GM08714 (cell line): ENCODE results near the gene VSIG10L2.

Experiments
- H3K4me3 ChIP-seq: fragments of 200-500 bp; sonication (Bioruptor generic); 2 replicates; pipeline ENCODE4 v1.5.1; 2014; ENCODE audit warnings: mild to moderate bottlenecking, low read length, inconsistent platforms
- ZNF274 ChIP-seq: IDR thresholded peaks from 2 replicates; pipeline ENCODE4 v1.6.1; 2012; ENCODE audit warnings: mild to moderate bottlenecking, low read depth, low read length

Gene VSIG10L2

GRCh38 chr11:125948278-125949051 lies 2.6 kb downstream of the VSIG10L2 start:
- no peak for TF ChIP-seq ZNF274

GRCh38 chr11:125949271-125950177 lies 3.7 kb downstream of the VSIG10L2 start:
- H3K4me3 ChIP-seq, result no peak overlapping the region
- no peak for TF ChIP-seq ZNF274

More at GRCh38 chr11:125948278-125949051, 2.6 kb downstream of the VSIG10L2 start:
- no peak overlapping the region for H3K4me3 ChIP-seq

GRCh38 chr11:125950178-125950490 lies 4.3 kb downstream of the VSIG10L2 start:
- no peak for TF ChIP-seq ZNF274
- no peak overlapping the region for H3K4me3 ChIP-seq

GRCh38 chr11:125950696-125951651 lies 5.1 kb downstream of the VSIG10L2 start:
- H3K4me3 ChIP-seq, result no peak overlapping the region

GRCh38 chr11:125951731-125952130 lies 5.9 kb downstream of the VSIG10L2 start:
- no peak for TF ChIP-seq ZNF274
- H3K4me3 ChIP-seq, result no peak overlapping the region

More at GRCh38 chr11:125950696-125951651, 5.1 kb downstream of the VSIG10L2 start:
- no peak for TF ChIP-seq ZNF274

- no peak for TF ChIP-seq ZNF274
- H3K4me3 ChIP-seq, result no peak overlapping the region
Observed at GRCh38 chr11:125952559-125952958, 6.7 kb downstream of the VSIG10L2 start.

- no peak overlapping the region for H3K4me3 ChIP-seq
- no peak for TF ChIP-seq ZNF274
Observed at GRCh38 chr11:125952973-125953372, 7.1 kb downstream of the VSIG10L2 start.

- no peak for TF ChIP-seq ZNF274
- H3K4me3 ChIP-seq, result no peak overlapping the region
Observed at GRCh38 chr11:125953401-125953935, 7.6 kb downstream of the VSIG10L2 start.

- TF ChIP-seq ZNF274, result no peak
- H3K4me3 ChIP-seq, result no peak overlapping the region
Observed at GRCh38 chr11:125954123-125954944, 8.5 kb downstream of the VSIG10L2 start.

GRCh38 chr11:125954945-125955640 lies 9.2 kb downstream of the VSIG10L2 start:
- H3K4me3 ChIP-seq, result no peak overlapping the region
- no peak for TF ChIP-seq ZNF274

GRCh38 chr11:125955856-125956255 lies 10.0 kb downstream of the VSIG10L2 start:
- TF ChIP-seq ZNF274, result no peak

GRCh38 chr11:125956391-125957134 lies 10.7 kb downstream of the VSIG10L2 start:
- no peak overlapping the region for H3K4me3 ChIP-seq
- TF ChIP-seq ZNF274, result no peak

More at GRCh38 chr11:125955856-125956255, 10.0 kb downstream of the VSIG10L2 start:
- H3K4me3 ChIP-seq, result no peak overlapping the region
